Psoas muscle (tissue), 8 donors: ENCODE data around the gene KIF27. TPM values are rescaled to one million over a fixed set of nuclear protein-coding genes. Genes with fewer than 3 reads are reported as not detected.

Source experiments
- ATAC-seq, 4 donors: fragments of 200-7000 bp; cut with Tn5 transposase; one replicate each; pipeline ENCODE4 v1.9.1; 2020; ENCODE audit warnings: moderate library complexity in 3 of 4, mild to moderate bottlenecking in 2 of 4
- DNase-seq, 2 donors: peaks; one replicate each; pipeline ENCODE4 v3.0.0-alpha.2; 2020
- H3K27ac ChIP-seq: fragments of 200-600 bp; one replicate; pipeline ENCODE4 v1.8.0; 2022
- H3K27me3 ChIP-seq, 3 donors: fragments of 200-600 bp in 1 of 3; one replicate each; pipeline versions ENCODE4 v1.6.1 to v1.8.0; 2013 to 2022; ENCODE audit warnings: low read length in 2 of 3, mild to moderate bottlenecking in 2 of 3, moderate library complexity in 1 of 3; ENCODE audit not compliant: insufficient read depth in 3 of 3
- H3K36me3 ChIP-seq, 2 donors: fragments of 200-600 bp in 1 of 2; one replicate each; pipeline versions ENCODE4 v1.6.1 to v1.8.0; 2013 to 2022; ENCODE audit warnings: low read depth in 1 of 2, mild to moderate bottlenecking in 1 of 2, moderate library complexity in 1 of 2; ENCODE audit not compliant: insufficient read depth in 1 of 2
- H3K4me1 ChIP-seq: fragments of 200-600 bp; one replicate; pipeline ENCODE4 v1.8.0; 2022
- H3K4me3 ChIP-seq: fragments of 200-600 bp; one replicate; pipeline ENCODE4 v1.8.0; 2022; ENCODE audit warnings: mild to moderate bottlenecking
- H3K9me3 ChIP-seq: fragments of 200-600 bp; one replicate; pipeline ENCODE4 v1.8.0; 2022
- CTCF ChIP-seq: fragments of 200-600 bp; IDR thresholded peaks from one replicate; pipeline ENCODE4 v1.8.0; 2022; ENCODE audit warnings: antibody characterized with exemption
- WGBS, 3 donors: extraction: QIAGEN DNeasy Blood & Tissue Kit; methylation state at CpG; one replicate each; pipeline versions ENCODE4 v1.1.6 to v1.1.7; 2013; 5-methylcytosine and 5-hydroxymethylcytosine counted together
- intact Hi-C, 2 donors: fragments of 100-400 bp; cut with DNase I; formaldehyde crosslinking; loops; one replicate each; pipeline versions ENCODE4 v1.11.0 to v1.14.2; 2022
- polyA plus RNA-seq, 3 donors: library from polyadenylated mRNA; stranded (reverse); fragments of 200-250 nt; gene quantifications; one replicate each; pipeline ENCODE4 v1.2.3, GENCODE V29; 2013
- total RNA-seq, 4 donors: library from RNA; stranded (reverse); fragmentation: NEBNext Ultra II Directional in 2 of 4; extraction: Animal tissue kit (Norgen Biotek cat#: 25700) in 2 of 4; gene quantifications; one replicate each; pipeline versions ENCODE4 v1.2.1 to v1.2.4, GENCODE V29; 2021 to 2023
- donor health status: healthy with polysubstance abuse.
- donor health status: DM: no; HTN: no; CAD: no; lungs with moderate emphysema.
- donor health status: Bipolar disorder and iron deficiency.
- donor health status: healthy.
- donor health status: DM: yes; HTN: yes; CAD: no.
- donor health status: DM: no; HTN: no; CAD: no.
- donor health status: DM: no; HTN: no; CAD: no.
- donor health status: DM: yes; HTN: yes; CAD: no.

Gene KIF27
- total and polyA plus RNA-seq, 7 donors, result 0.73 to 3.8 (median 1.8) TPM

DNA sequence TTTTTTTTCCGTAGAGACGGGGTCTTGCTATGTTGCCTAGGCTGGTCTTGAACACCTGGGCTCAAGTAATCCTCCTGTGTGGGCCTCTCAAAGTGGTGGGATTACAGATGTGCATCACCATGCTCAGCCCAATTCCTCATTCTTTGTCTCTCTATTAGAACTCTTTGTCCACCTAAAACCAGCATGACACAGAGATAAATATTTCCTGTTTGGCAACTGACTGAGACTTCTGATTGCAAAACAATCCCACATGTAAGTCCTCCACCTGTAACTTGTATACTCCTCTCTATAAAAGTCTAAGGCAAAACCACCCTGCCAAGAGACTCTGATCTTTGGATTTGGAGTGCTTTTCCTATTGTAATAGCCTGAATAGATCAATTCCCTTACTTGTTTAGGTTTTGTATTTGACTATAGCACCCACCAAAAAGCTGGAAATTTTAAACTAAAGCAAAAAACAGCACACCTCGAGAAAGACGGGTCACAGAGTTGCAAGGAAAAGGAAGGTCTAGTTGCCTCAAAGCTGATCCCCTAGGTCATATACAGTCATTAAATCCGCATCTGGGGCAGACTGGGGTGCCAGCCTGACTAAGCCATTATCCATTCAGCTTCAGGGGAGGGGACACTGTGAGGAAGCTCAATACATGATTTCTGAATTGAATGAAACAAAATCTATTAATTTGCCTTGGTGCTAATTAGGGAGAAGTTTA lies 13.5 kb upstream of the KIF27 start:
- WGBS, 3 donors, result 53 to 60% (median 54%) methylated on average over 5 of the region's 5 CpGs
- Histone ChIP-seq H3K27me3 (no peaks in the 10 kb centered on the region), H3K27ac (peak overlapping the region; percentile 11), H3K9me3 (no peaks in the 10 kb centered on the region), H3K4me1 (peaks cover 28% of the 10 kb centered on the region), H3K36me3 (peaks cover 0 to 16% of the 10 kb centered on the region in 2 donors), H3K4me3 (no peak overlapping the region)
- intact Hi-C loops, result loop anchor here (5.0 kb wide), 2 partner anchors 238 to 383 kb away; no protein-coding TSS in a partner anchor
- DNase-seq (no peak), ATAC-seq (peak; percentile 43 to 61 (median 55))
- TF ChIP-seq CTCF, result no peak

- peak in 1 of 2 donors; percentile 68 for DNase-seq
- H3K9me3 ChIP-seq, result no peaks in the 10 kb centered on the region
- H3K4me1 ChIP-seq, result peaks cover 28% of the 10 kb centered on the region
- H3K4me3 ChIP-seq, result no peak overlapping the region
- peaks cover 0 to 7% of the 10 kb centered on the region in 2 donors for H3K36me3 ChIP-seq
- TF ChIP-seq CTCF, result no peak
- no peak for ATAC-seq
- H3K27ac ChIP-seq, result no peak overlapping the region
- H3K27me3 ChIP-seq, result no peaks in the 10 kb centered on the region
- 77 to 90% (median 77%) methylated on average over 3 of the region's 3 CpGs for WGBS, 3 donors
- intact Hi-C loops, result no loop called here
Measured at GRCh38 chr9:83933790-83934189, 12.6 kb upstream of the KIF27 start.

GRCh38 chr9:83932851-83933250 lies 11.6 kb upstream of the KIF27 start:
- Histone ChIP-seq H3K36me3 (no peaks in the 10 kb centered on the region), H3K9me3 (no peaks in the 10 kb centered on the region), H3K4me3 (no peak overlapping the region), H3K4me1 (peaks cover 28% of the 10 kb centered on the region), H3K27ac (no peak overlapping the region), H3K27me3 (no peaks in the 10 kb centered on the region)
- DNase-seq (no peak), ATAC-seq (no peak)
- 92% methylated on average over 5 of the region's 5 CpGs for whole genome bisulfite sequencing, 3 donors
- no peak for TF ChIP-seq CTCF
- intact Hi-C loops, result no loop called here

DNA sequence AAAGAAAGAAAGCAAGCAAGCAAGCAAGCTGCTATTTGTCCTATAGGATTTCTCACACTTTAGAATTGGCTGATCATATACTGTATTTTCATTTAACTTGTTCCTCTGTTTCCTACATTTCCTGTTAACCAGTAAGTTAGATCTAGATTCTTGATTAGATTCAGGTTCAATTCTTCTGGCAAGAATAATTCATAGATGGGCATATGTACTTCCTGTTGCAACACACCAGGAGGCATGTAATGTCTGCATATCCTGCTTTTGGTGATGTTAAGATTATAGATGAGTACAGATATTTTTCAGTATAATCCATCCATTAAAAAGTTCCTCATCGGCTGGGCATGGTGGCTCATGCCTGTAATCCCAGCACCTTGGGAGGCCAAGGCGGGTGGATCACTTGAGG lies 10.8 kb upstream of the KIF27 start:
- H3K36me3 ChIP-seq, result no peaks in the 10 kb centered on the region
- 88 to 96% (median 91%) methylated on average over 2 of the region's 2 CpGs for WGBS, 3 donors
- H3K4me3 ChIP-seq, result no peak overlapping the region
- no peak for ATAC-seq
- H3K27ac ChIP-seq, result no peak overlapping the region
- DNase-seq, result no peak
- TF ChIP-seq CTCF, result no peak
- intact Hi-C loops, result no loop called here
- H3K27me3 ChIP-seq, result no peaks in the 10 kb centered on the region
- no peaks in the 10 kb centered on the region for H3K9me3 ChIP-seq
- H3K4me1 ChIP-seq, result peaks cover 28% of the 10 kb centered on the region

DNA sequence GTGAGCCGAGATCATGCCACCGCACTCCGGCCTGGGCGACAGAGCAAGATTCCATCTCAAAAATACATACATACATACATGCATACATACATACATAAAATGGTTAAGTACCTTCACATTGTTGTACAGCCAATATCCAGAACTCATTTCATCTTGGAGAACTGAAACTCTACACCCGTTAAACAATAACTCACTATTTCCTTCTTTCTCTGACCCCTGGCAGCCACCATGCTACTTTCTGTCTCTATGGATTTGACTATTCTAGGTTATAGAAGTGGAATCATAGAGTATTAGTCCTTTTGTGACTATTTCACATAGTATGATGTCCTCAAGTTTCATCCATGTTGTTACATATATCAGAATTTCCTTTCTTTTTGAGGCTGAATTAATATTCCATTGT lies 9.6 kb upstream of the KIF27 start:
- 86 to 89% (median 89%) methylated on average over 5 of the region's 5 CpGs for WGBS, 3 donors

More for the DNA sequence above, 9.6 kb upstream of the KIF27 start:
- Histone ChIP-seq H3K4me3 (no peak overlapping the region), H3K27ac (no peak overlapping the region), H3K36me3 (no peaks in the 10 kb centered on the region), H3K4me1 (peaks cover 20% of the 10 kb centered on the region), H3K27me3 (no peaks in the 10 kb centered on the region), H3K9me3 (no peaks in the 10 kb centered on the region)
- DNase-seq (no peak), ATAC-seq (no peak)
- no peak for TF ChIP-seq CTCF
- intact Hi-C loops, result no loop called here
